Measurements from ENCODE around the gene GSDMA.

- TF ChIP-seq CTCF (IDR thresholded peaks at IDR 0.05; ENCODE audit: poor library complexity) (no peak), EZH2phosphoT487 (IDR thresholded peaks at IDR 0.05; ENCODE audit: low read depth, severe bottlenecking, unreplicated experiment) (no peak)
These were observed 7.4 kb downstream of the GSDMA start for GRCh38 chr17:39970157-39970692.
